Skeletal muscle satellite cell (primary cell): ENCODE data around the gene PRRT4.

Source experiments
- H3K27me3 ChIP-seq: 2 replicates; pipeline ENCODE4 v1.7.0; 2013; ENCODE audit warnings: low read length; ENCODE audit not compliant: control insufficient read depth, insufficient read depth
- H3K36me3 ChIP-seq: 2 replicates; pipeline ENCODE4 v1.7.0; 2013; ENCODE audit warnings: mild to moderate bottlenecking, control low read depth, low read length; ENCODE audit not compliant: insufficient read depth
- H3K4me1 ChIP-seq: 2 replicates; pipeline ENCODE4 v1.7.0; 2013; ENCODE audit warnings: low read length; ENCODE audit not compliant: control insufficient read depth, insufficient read depth
- H3K4me2 ChIP-seq: 2 replicates; pipeline ENCODE4 v1.7.0; 2013; ENCODE audit warnings: mild to moderate bottlenecking, low read length
- H3K4me3 ChIP-seq: 2 replicates; pipeline ENCODE4 v1.7.0; 2013; ENCODE audit warnings: low read length
- H3K9ac ChIP-seq: 2 replicates; pipeline ENCODE4 v1.7.0; 2013; ENCODE audit warnings: mild to moderate bottlenecking, low read depth, low read length, moderate library complexity
- H3K9me3 ChIP-seq: replicated peaks from 2 replicates; pipeline ENCODE4 v1.7.0; 2013; ENCODE audit warnings: mild to moderate bottlenecking, control low read depth, low read length

The PRRT4 gene

DNA sequence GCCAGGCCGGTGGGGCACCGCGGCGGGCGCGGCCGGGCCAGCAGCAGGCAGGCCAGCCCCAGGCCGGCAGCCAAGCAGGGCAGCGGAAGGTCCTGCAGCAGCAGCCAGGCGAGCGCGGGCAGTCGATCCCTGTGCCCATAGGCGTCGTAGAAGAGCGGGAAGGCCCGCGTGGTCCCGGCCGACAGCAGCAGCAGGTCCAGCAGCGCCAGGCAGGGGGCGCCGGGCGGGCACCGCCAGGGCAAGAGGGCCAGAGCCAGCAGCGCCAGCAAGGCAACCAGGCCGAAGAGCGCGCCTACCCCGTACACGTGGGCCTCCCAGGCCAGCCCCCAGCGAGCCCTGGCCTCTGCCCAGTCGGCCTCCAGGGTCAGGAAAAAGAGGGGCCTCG is 9.3 kb downstream of the PRRT4 start:
- no peak overlapping the region for H3K9ac ChIP-seq
- H3K4me1 ChIP-seq: peaks cover 6% of the 10 kb centered on the region
- peaks cover 72% of the 10 kb centered on the region for H3K27me3 ChIP-seq
- H3K9me3 ChIP-seq: no peaks in the 10 kb centered on the region
- H3K4me3 ChIP-seq: no peak overlapping the region
- H3K4me2 ChIP-seq: peak overlapping the region; percentile 62
- H3K36me3 ChIP-seq: no peaks in the 10 kb centered on the region

DNA sequence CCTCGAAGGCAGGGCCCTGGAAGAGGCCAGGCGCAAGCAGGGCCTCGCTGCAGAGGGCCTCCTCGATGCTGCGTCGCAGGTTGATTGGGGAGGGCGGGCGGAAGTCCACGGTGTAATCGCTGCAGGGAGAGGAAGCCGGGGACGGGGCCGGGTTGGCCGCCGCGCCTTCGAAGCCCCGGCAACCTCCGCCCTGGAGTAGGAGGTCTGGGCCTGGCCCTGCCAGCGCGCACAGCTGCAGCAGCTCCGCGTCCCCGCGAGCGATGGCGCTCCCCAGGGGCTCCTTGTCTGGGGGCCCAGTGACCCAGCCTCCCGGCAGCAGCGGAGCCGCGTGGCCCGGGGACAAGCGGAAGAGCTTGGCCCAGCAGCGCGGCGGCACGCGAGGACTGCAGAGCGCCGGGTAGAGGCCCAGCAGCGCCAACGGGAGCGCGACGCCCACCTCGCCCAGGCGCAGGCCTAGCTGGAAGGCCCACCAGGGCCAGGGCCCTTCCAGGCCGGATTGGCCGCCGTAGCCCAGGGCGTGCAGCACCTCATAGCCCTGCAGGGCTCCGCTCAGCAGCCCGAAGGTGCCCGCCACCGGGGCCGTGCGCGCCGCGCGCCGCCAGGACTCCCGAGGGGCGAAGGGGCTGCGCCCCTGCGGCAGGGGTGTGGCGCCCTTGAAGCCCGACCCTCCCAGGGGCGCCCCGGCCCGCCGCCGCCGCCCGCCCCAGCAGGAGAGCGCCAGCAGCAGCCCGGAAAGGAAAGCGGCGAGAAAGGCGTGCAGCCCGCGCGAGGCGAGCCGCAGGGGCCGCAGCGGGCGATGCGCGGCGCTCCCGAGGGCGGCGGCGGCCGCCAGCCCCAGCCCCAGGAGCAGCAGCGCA is 10.0 kb downstream of the PRRT4 start:
- Histone ChIP-seq H3K9ac (no peak overlapping the region), H3K4me1 (peaks cover 6% of the 10 kb centered on the region), H3K9me3 (no peaks in the 10 kb centered on the region), H3K4me3 (no peak overlapping the region), H3K36me3 (no peaks in the 10 kb centered on the region), H3K4me2 (peak overlapping the region; percentile 62), H3K27me3 (peaks cover 72% of the 10 kb centered on the region)

DNA sequence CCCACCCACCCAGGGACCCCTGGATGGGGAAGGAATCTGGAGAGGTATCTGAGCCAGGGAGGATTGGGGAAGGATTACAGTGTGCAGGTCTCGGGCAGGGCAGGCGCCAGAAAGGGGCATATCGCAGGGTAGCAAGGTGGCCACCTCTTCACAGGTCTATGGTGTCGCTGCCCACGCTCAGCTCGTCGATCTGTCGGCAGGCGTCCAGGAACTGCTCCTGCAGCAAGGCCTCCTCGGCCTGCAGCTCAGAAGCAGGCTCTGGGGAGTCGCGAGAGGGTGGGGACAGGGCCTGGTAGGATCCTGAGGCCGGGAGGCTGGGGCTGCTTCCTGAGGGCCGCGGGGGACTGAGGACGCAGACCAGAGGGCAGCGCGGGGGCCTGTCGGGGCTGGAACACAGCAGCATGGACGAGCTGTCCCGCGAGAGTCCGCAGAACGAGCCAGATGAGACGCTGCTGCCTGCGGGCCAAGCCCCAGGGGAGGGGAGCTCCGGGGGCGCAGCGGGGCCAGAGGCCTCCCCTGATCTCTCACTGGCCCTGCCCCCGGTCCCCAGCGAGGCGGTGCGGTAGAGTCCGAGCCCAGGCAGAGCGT is 10.7 kb downstream of the PRRT4 start:
- Histone ChIP-seq H3K4me1 (peaks cover 6% of the 10 kb centered on the region), H3K36me3 (no peaks in the 10 kb centered on the region), H3K27me3 (peaks cover 71% of the 10 kb centered on the region), H3K4me2 (no peak overlapping the region), H3K4me3 (no peak overlapping the region), H3K9ac (no peak overlapping the region), H3K9me3 (no peaks in the 10 kb centered on the region)

DNA sequence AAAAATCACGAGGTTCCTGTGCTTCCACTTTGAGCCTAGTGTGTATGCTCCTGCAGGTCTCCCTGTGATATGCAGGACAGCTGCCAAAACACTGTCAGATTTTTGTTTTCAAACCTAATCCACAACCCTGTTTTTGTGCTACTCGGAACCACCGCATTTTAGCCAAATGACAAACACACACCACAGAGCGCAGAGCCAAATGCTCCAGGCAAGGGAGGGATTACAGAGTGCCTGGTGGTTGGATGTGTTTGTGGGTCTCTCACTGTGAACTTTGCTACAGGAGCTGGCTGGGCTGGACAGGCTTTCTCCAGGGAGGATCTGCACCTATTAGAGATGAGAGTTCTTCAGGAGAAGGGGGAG is 12.0 kb downstream of the PRRT4 start:
- Histone ChIP-seq H3K4me2 (no peak overlapping the region), H3K36me3 (no peaks in the 10 kb centered on the region), H3K9me3 (no peaks in the 10 kb centered on the region), H3K9ac (no peak overlapping the region), H3K4me3 (no peak overlapping the region), H3K4me1 (peaks cover 6% of the 10 kb centered on the region), H3K27me3 (peaks cover 62% of the 10 kb centered on the region)

DNA sequence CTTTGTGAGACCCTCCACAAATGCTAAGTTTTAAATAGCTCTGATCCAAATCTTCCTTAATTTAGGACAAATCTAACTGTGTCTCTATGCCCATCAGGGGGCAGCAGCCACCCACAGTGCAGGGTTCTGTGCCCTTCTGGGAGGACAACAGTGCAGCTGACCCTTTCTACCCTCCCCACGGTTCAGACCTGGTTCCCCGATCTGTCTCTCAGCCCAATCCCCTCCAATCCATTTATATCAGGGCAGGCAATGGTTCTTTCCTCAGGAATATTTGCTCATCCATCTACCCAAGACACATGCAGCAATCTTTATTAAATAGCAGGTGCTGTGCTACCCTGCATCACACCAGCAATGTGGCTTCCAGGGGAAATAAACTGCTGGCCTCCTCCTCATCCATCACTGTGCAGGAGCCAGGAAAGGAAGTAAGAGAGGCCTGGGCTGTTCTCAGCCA is 13.8 kb downstream of the PRRT4 start:
- H3K4me2 ChIP-seq: no peak overlapping the region
- H3K9ac ChIP-seq: no peak overlapping the region
- H3K9me3 ChIP-seq: no peaks in the 10 kb centered on the region
- H3K36me3 ChIP-seq: no peaks in the 10 kb centered on the region
- H3K4me1 ChIP-seq: peaks cover 6% of the 10 kb centered on the region
- H3K27me3 ChIP-seq: peaks cover 47% of the 10 kb centered on the region
- no peak overlapping the region for H3K4me3 ChIP-seq

DNA sequence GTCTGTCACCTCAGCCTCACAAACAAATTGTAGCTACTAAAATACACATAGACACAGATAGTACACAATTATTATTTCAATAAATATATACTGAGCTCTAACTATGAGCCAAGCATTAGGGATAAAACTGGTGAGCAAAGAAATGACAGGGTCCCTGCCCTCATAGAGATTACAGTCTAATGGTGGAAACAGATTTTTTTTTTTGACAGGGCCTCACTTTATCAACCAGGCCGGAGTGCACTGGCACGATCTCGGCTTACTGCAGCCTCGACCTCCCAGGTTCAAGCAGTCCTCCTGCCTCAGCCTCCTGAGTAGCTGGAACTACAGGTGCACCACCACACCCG is 17.1 kb downstream of the PRRT4 start:
- H3K4me2 ChIP-seq: no peak overlapping the region
- H3K27me3 ChIP-seq: peaks cover 18% of the 10 kb centered on the region
- no peaks in the 10 kb centered on the region for H3K9me3 ChIP-seq
- peak overlapping the region; percentile 90 for H3K9ac ChIP-seq
- peaks cover 14% of the 10 kb centered on the region for H3K4me1 ChIP-seq
- peaks cover 4% of the 10 kb centered on the region for H3K36me3 ChIP-seq
- no peak overlapping the region for H3K4me3 ChIP-seq

DNA sequence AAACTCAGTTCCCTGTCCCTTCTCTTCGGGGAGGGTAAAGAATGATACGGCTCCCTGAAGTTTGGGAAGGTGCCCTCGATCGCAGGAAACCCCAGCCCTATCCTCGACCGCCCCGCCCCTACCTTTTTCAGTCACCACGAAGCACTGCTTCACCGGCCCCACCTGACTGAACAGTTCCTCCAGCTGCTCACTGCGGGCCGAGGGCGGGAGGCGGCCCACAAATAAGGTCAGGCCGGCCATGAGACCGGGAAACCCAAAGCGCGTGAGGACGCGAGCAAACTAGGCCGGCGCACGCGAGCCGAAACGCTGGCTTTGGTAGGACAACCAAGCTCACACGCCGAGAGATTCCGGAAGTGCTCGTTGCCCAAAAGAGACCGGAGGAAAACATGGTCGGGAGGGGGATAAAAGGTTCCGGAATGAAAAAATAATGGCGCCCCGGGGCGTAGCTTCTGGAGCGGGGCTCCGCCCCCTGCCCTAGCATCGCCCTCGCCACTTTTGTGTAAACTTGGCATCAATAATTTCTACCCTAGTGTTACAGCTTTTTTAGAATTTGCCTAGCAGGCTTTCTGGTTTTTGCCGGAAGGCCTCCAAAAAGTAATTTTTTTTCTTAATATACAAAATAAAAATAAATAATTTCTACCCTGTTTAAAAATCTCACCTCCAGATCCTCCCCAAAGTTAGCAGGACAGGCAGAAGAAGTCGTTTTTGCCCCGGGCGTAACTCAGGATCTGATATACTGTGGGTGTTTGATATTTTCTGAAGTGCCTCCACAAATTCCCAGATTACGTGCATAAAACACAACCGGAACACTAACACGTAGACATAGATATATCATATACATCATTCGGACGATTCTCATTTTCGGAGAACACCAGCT is 17.7 kb downstream of the PRRT4 start, which contains the start of gene RBM28:
RBM28 (minus strand) TSS at position 355 of the 877 bp plus-strand sequence; CDS start at position 240, 115 bp downstream.
- H3K9ac ChIP-seq: peak within 1 kb of the TSS; percentile 90
- H3K4me2 ChIP-seq: peak within 1 kb of the TSS; percentile 83
- H3K4me1 ChIP-seq: peaks cover 14% of the 10 kb centered on the region
- H3K9me3 ChIP-seq: no peaks in the 10 kb centered on the region
- H3K4me3 ChIP-seq: peak within 1 kb of the TSS; percentile 82
- peaks cover 11% of the 10 kb centered on the region for H3K27me3 ChIP-seq
- peaks cover 10% of the 10 kb centered on the region for H3K36me3 ChIP-seq

DNA sequence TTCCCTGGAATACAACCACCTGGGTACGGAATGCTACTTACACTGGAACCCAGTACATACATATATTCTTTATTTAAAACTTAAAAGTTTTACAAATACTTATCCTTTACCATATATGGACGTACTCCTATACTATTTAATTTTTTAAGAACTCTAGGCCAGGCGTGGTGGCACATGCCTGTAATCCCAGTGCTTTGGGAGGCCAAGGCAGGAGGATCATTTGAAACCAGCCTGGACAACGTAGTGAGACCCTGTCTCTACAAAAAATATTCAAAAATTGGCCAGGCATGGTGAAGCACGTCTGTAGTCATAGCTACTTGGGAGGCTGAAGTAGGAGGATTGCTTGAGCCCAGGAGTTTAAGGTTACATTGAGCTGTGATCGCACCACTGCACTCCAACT is 19.8 kb downstream of the PRRT4 start:
- H3K4me3 ChIP-seq: peak overlapping the region; percentile 82
- no peaks in the 10 kb centered on the region for H3K27me3 ChIP-seq

DNA sequence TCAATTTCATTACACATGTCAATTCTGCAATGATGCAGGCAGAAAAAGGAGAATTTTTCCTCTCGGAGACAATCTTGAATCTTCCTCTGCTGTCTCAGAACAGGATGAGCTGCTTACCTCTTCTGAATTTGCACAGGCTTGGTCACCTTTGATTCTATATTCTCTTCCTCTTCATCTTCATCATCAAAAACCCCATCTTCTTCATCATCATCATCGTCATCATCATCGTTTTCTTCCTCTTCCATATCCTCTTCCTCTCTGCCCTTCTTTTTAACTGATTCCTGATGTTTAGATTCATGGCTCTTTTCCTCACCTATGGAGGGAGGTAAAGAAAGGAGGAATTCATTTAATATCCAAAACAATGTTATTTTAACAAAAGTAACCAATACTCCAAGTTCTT is 25.8 kb downstream of the PRRT4 start:
- H3K9me3 ChIP-seq: no peaks in the 10 kb centered on the region
- H3K4me1 ChIP-seq: no peaks in the 10 kb centered on the region
- no peak overlapping the region for H3K9ac ChIP-seq
- H3K36me3 ChIP-seq: peaks cover 72% of the 10 kb centered on the region
- H3K4me3 ChIP-seq: no peak overlapping the region
- no peak overlapping the region for H3K4me2 ChIP-seq
- no peaks in the 10 kb centered on the region for H3K27me3 ChIP-seq

More for the DNA sequence above, 19.8 kb downstream of the PRRT4 start:
- Histone ChIP-seq H3K9ac (no peak overlapping the region), H3K4me2 (peak overlapping the region; percentile 83), H3K9me3 (no peaks in the 10 kb centered on the region), H3K4me1 (peaks cover 14% of the 10 kb centered on the region), H3K36me3 (peaks cover 22% of the 10 kb centered on the region)

DNA sequence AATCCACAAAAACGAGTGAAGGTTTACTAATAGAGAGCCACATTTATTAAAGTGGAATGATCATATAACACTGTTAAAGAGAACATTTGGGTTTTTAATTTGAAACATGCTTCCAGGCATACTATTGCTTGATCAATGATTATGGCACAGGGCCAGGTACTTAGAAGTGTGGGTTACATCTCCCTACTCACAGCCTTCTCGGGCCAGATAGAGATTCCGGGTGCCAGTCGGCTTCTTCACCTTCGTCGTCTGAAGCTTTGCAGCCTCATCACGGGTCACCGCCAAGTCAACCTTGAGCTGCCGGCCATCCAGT is 37.2 kb downstream of the PRRT4 start:
- H3K4me2 ChIP-seq: no peak overlapping the region
- no peak overlapping the region for H3K4me3 ChIP-seq
- H3K36me3 ChIP-seq: peaks cover 56% of the 10 kb centered on the region
- no peaks in the 10 kb centered on the region for H3K27me3 ChIP-seq
- no peaks in the 10 kb centered on the region for H3K9me3 ChIP-seq
- peaks cover 28% of the 10 kb centered on the region for H3K4me1 ChIP-seq
- no peak overlapping the region for H3K9ac ChIP-seq
